Esophagus squamous epithelium (tissue), 4 donors: Measurements from ENCODE around the gene FBXO30.

Source experiments
- CTCF ChIP-seq, 6 experiments: fragments of 450-650 bp in 4 of 6; fragments of 200-600 bp in 2 of 6; sonication (generic) in 2 of 6; IDR thresholded peaks; one replicate each; pipeline ENCODE4 v1.5.1; 2016 to 2019; ENCODE audit warnings: antibody characterized with exemption in 6 of 6, mild to moderate bottlenecking in 4 of 6, moderate library complexity in 4 of 6
- POLR2A ChIP-seq, 4 donors: fragments of 450-650 bp; IDR thresholded peaks; one replicate each; pipeline ENCODE4 v1.6.1; 2017; ENCODE audit warnings: antibody characterized with exemption in 4 of 4, mild to moderate bottlenecking in 4 of 4, moderate library complexity in 3 of 4

GRCh38 chr6:145809211-145809610, 5.4 kb downstream of the FBXO30 start:
- no peak for TF ChIP-seq CTCF (IDR thresholded peaks at IDR 0.05)
- no peak for TF ChIP-seq POLR2A (IDR thresholded peaks at IDR 0.05)
